CD14-positive monocyte (primary cell): ENCODE measurements around the gene F13A1. TPM values are rescaled to one million over a fixed set of nuclear protein-coding genes. Genes with fewer than 3 reads are reported as not detected.

Experiments used
- DNase-seq, 3 donors: peaks; one replicate each; pipeline ENCODE4 v3.0.0-alpha.2; 2011 to 2022
- H2AFZ ChIP-seq: 2 replicates; pipeline ENCODE4 v1.6.0; 2012; ENCODE audit warnings: mild to moderate bottlenecking, low read depth, low read length, inconsistent platforms; ENCODE audit not compliant: insufficient read depth, poor library complexity, severe bottlenecking
- H3K27ac ChIP-seq, 2 donors: 1 replicate in 1 of 2; 2 replicates in 1 of 2; pipeline ENCODE4 v1.5.1; 2012 to 2013; ENCODE audit warnings: low read length in 2 of 2, control low read depth in 1 of 2, inconsistent platforms in 1 of 2, low read depth in 1 of 2, mild to moderate bottlenecking in 1 of 2
- H3K27me3 ChIP-seq, 2 donors: one replicate each; pipeline versions ENCODE4 v1.6.0 to v1.6.1; 2011 to 2013; ENCODE audit warnings: low read length in 2 of 2; ENCODE audit not compliant: control insufficient read depth in 2 of 2, insufficient read depth in 2 of 2
- H3K36me3 ChIP-seq, 2 donors: replicated peaks in 1 of 2; 1 replicate in 1 of 2; 2 replicates in 1 of 2; pipeline versions ENCODE4 v1.5.1 to v1.6.1; 2012 to 2013; ENCODE audit warnings: low read length in 2 of 2, control low read depth in 1 of 2, inconsistent platforms in 1 of 2, mild to moderate bottlenecking in 1 of 2; ENCODE audit not compliant: insufficient read depth in 2 of 2, control insufficient read depth in 1 of 2
- H3K4me1 ChIP-seq, 2 donors: 1 replicate in 1 of 2; 2 replicates in 1 of 2; pipeline versions ENCODE4 v1.5.1 to v1.6.1; 2012 to 2013; ENCODE audit warnings: low read length in 2 of 2, control low read depth in 1 of 2, inconsistent platforms in 1 of 2, mild to moderate bottlenecking in 1 of 2, moderate library complexity in 1 of 2; ENCODE audit not compliant: insufficient read depth in 2 of 2, control insufficient read depth in 1 of 2
- H3K4me2 ChIP-seq: replicated peaks from 2 replicates; pipeline ENCODE3; 2012; ENCODE audit warnings: low read length, moderate library complexity, mild to moderate bottlenecking; ENCODE audit not compliant: poor library complexity, severe bottlenecking; ENCODE audit errors: extremely low read depth
- H3K4me3 ChIP-seq, 3 experiments: fragments of 200-600 bp in 1 of 3; sonication (generic) in 1 of 3; replicated peaks in 1 of 3; 1 replicate in 2 of 3; 2 replicates in 1 of 3; pipeline ENCODE4 v1.5.1; 2011 to 2013; ENCODE audit warnings: low read length in 3 of 3, mild to moderate bottlenecking in 3 of 3, control low read depth in 2 of 3, low read depth in 2 of 3, inconsistent platforms in 1 of 3, moderate library complexity in 1 of 3
- H3K79me2 ChIP-seq: 2 replicates; pipeline ENCODE4 v1.6.0; 2012; ENCODE audit warnings: mild to moderate bottlenecking, control low read depth, inconsistent platforms, low read length, moderate library complexity; ENCODE audit not compliant: insufficient read depth
- H3K9ac ChIP-seq: 2 replicates; pipeline ENCODE4 v1.6.0; 2017; ENCODE audit warnings: low read length, mild to moderate bottlenecking; ENCODE audit not compliant: insufficient read depth, poor library complexity, severe bottlenecking
- H3K9me3 ChIP-seq, 2 donors: replicated peaks in 1 of 2; 1 replicate in 1 of 2; 2 replicates in 1 of 2; pipeline versions ENCODE4 v1.5.1 to v1.6.1; 2012 to 2013; ENCODE audit warnings: low read length in 2 of 2, control low read depth in 1 of 2; ENCODE audit not compliant: control insufficient read depth in 1 of 2, insufficient read depth in 1 of 2
- H4K20me1 ChIP-seq: 2 replicates; pipeline ENCODE4 v1.6.0; 2012; ENCODE audit warnings: mild to moderate bottlenecking, low read length, control low read depth, moderate library complexity; ENCODE audit not compliant: insufficient read depth
- H3K27ac Mint-ChIP-seq, 7 donors: one replicate each; pipeline ENCODE4 v1.8.0; 2020; ENCODE audit warnings: mild to moderate bottlenecking in 7 of 7, mixed read lengths in 7 of 7, moderate library complexity in 6 of 7, inconsistent platforms in 2 of 7
- H3K27me3 Mint-ChIP-seq, 3 donors: one replicate each; pipeline ENCODE4 v1.8.0; 2021 to 2022; ENCODE audit warnings: low read depth in 3 of 3, mild to moderate bottlenecking in 3 of 3, mixed read lengths in 3 of 3, moderate library complexity in 3 of 3, inconsistent platforms in 1 of 3
- H3K36me3 Mint-ChIP-seq, 2 donors: one replicate each; pipeline ENCODE4 v1.8.0; 2020; ENCODE audit warnings: mixed read lengths in 2 of 2, inconsistent platforms in 1 of 2, mild to moderate bottlenecking in 1 of 2
- H3K4me1 Mint-ChIP-seq: one replicate; pipeline ENCODE4 v1.8.0; 2020; ENCODE audit warnings: mild to moderate bottlenecking, mixed read lengths
- H3K4me3 Mint-ChIP-seq, 2 donors: one replicate each; pipeline ENCODE4 v1.8.0; 2020; ENCODE audit warnings: mild to moderate bottlenecking in 2 of 2, mixed read lengths in 2 of 2, moderate library complexity in 1 of 2
- H3K9me3 Mint-ChIP-seq, 7 donors: one replicate each; pipeline ENCODE4 v1.8.0; 2020 to 2022; ENCODE audit warnings: mixed read lengths in 7 of 7, mild to moderate bottlenecking in 6 of 7, moderate library complexity in 6 of 7, inconsistent platforms in 2 of 7
- WGBS: methylation state at CpG from one replicate; pipeline ENCODE4 v1.1.5; 2013; ENCODE audit warnings: missing lambda C conversion rate; ENCODE audit not compliant: insufficient coverage; 5-methylcytosine and 5-hydroxymethylcytosine counted together
- intact Hi-C, 2 donors: fragments of 100-400 bp; cut with micrococcal nuclease; formaldehyde crosslinking; loops; one replicate each; pipeline versions ENCODE4 v1.15.0 to v1.15.1; 2023
- polyA plus RNA-seq, 3 donors: library from polyadenylated mRNA; depleted of rRNA in 1 of 3; unstranded in 2 of 3; stranded (reverse) in 1 of 3; fragments of 300-500 nt in 2 of 3; fragments of >200 nt in 1 of 3; fragmentation: Illumina TruSeq in 2 of 3; gene quantifications; 1 replicate in 2 of 3; 2 replicates in 1 of 3; pipeline ENCODE4 v1.2.3, GENCODE V29; 2012 to 2021
- TF ChIP-seq, protein P1 (sequence below): fragments of 200-600 bp; IDR thresholded peaks from one replicate; pipeline ENCODE4 v1.8.0; 2022; ENCODE audit warnings: antibody characterized with exemption, mild to moderate bottlenecking

F13A1 gene
- polyA plus RNA-seq, 3 donors = 49.0 to 136 (median 105) TPM

DNA sequence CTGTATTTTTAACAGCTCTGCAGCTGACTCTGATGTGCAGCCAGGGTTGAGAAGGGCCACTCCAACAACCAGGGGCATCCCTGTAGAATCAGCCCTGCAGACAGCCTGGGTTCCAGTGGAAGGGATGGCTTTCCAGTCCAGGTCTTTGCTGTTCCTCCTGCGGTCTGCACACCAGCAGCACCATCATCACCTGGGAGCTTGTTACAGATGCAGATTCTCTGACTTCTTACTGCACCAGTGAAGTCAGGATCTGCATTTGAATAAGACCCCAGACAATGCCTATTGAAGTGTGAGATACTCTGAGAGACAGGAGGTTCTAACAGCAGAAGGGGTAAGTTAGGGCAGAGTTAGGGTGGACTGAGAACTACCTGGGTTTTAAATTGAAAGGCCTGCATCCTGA, 151.3 kb downstream of the F13A1 start:
- Mint-ChIP-seq H3K9me3 (no peaks in the 10 kb centered on the region), H3K27ac (no peak overlapping the region), H3K27me3 (peaks cover 0 to under 1% (median 0%) of the 10 kb centered on the region in 3 donors), H3K36me3 (peaks cover 36 to 67% of the 10 kb centered on the region in 2 donors), H3K4me3 (no peak overlapping the region), H3K4me1 (no peaks in the 10 kb centered on the region)
- no peaks in the 10 kb centered on the region for H3K79me2 ChIP-seq
- H3K27me3 ChIP-seq = no peaks in the 10 kb centered on the region
- H4K20me1 ChIP-seq = no peaks in the 10 kb centered on the region
- no peak overlapping the region for H3K4me2 ChIP-seq
- no peak overlapping the region for H3K4me3 ChIP-seq
- H3K27ac ChIP-seq = no peak overlapping the region
- WGBS = no CpG with 5 or more reads among the region's 1 CpG
- no peak overlapping the region for H2AFZ ChIP-seq
- TF ChIP-seq, protein P1, sequence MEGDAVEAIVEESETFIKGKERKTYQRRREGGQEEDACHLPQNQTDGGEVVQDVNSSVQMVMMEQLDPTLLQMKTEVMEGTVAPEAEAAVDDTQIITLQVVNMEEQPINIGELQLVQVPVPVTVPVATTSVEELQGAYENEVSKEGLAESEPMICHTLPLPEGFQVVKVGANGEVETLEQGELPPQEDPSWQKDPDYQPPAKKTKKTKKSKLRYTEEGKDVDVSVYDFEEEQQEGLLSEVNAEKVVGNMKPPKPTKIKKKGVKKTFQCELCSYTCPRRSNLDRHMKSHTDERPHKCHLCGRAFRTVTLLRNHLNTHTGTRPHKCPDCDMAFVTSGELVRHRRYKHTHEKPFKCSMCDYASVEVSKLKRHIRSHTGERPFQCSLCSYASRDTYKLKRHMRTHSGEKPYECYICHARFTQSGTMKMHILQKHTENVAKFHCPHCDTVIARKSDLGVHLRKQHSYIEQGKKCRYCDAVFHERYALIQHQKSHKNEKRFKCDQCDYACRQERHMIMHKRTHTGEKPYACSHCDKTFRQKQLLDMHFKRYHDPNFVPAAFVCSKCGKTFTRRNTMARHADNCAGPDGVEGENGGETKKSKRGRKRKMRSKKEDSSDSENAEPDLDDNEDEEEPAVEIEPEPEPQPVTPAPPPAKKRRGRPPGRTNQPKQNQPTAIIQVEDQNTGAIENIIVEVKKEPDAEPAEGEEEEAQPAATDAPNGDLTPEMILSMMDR = no peak
- no peak overlapping the region for H3K9ac ChIP-seq
- intact Hi-C loops = no loop called here
- no peak for DNase-seq
- peaks cover 58 to 77% of the 10 kb centered on the region in 2 donors for H3K36me3 ChIP-seq
- no peaks in the 10 kb centered on the region for H3K4me1 ChIP-seq
- H3K9me3 ChIP-seq = no peaks in the 10 kb centered on the region

DNA sequence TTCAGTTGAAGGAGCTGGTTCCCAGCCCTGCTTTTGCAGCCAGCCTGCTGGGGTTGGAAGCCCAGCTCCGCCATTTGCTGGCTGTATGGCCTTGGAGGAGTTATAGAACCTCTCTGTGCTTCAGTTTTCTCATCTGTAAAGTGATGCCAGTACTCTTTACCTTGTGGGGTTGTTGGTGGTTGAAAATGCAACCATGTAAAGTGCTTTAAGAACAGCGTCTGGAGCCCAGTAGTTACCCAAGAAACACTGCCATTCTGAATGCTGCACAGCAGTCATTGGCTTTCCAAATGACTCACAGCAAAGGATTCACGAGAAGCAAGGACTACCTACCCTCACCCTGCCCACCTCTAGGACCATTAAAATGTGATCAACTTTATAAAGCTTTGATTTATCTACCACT, 154.4 kb downstream of the F13A1 start:
- TF ChIP-seq, protein P1 = no peak

More for the DNA sequence above, 154.4 kb downstream of the F13A1 start:
- no peaks in the 10 kb centered on the region for H3K9me3 Mint-ChIP-seq
- no peaks in the 10 kb centered on the region for H4K20me1 ChIP-seq
- H2AFZ ChIP-seq = no peak overlapping the region
- H3K27me3 ChIP-seq = no peaks in the 10 kb centered on the region
- H3K36me3 Mint-ChIP-seq = peaks cover 50 to 83% of the 10 kb centered on the region in 2 donors
- peaks cover 44 to 92% of the 10 kb centered on the region in 2 donors for H3K36me3 ChIP-seq
- intact Hi-C loops = no loop called here
- no peaks in the 10 kb centered on the region for H3K4me1 ChIP-seq
- no peak overlapping the region for H3K4me2 ChIP-seq
- no peaks in the 10 kb centered on the region for H3K79me2 ChIP-seq
- no peaks in the 10 kb centered on the region for H3K9me3 ChIP-seq
- H3K4me1 Mint-ChIP-seq = no peaks in the 10 kb centered on the region
- no peak overlapping the region for H3K27ac ChIP-seq
- H3K4me3 ChIP-seq = no peak overlapping the region
- WGBS = 86% methylated on average over 1 of the region's 3 CpGs
- H3K27ac Mint-ChIP-seq = peak overlapping the region in 2 of 7 donors; percentile 8 to 12
- H3K4me3 Mint-ChIP-seq = no peak overlapping the region
- peaks cover 0 to 1% (median 0%) of the 10 kb centered on the region in 3 donors for H3K27me3 Mint-ChIP-seq
- DNase-seq = no peak
- no peak overlapping the region for H3K9ac ChIP-seq
